Mesothelial cell of epicardium (in vitro differentiated cells): ENCODE measurements around the gene KLK10. TPM values are rescaled to one million over a fixed set of nuclear protein-coding genes. Genes with fewer than 3 reads are reported as not detected.

Experiments used
- DNase-seq, 2 experiments: peaks; one replicate each; pipeline ENCODE4 v3.0.0; 2021; ENCODE audit warnings: low spot score in 2 of 2; ENCODE audit not compliant: unreplicated experiment in 2 of 2
- H3K27ac Mint-ChIP-seq: 2 replicates; pipeline ENCODE4 v1.8.0; 2021; ENCODE audit warnings: mixed read lengths
- H3K27me3 Mint-ChIP-seq: 2 replicates; pipeline ENCODE4 v1.8.0; 2021; ENCODE audit warnings: low read depth, mixed read lengths
- H3K36me3 Mint-ChIP-seq: 2 replicates; pipeline ENCODE4 v1.8.0; 2021; ENCODE audit warnings: mixed read lengths
- H3K4me1 Mint-ChIP-seq: 2 replicates; pipeline ENCODE4 v1.8.0; 2021; ENCODE audit warnings: mixed read lengths
- H3K4me3 Mint-ChIP-seq: 2 replicates; pipeline ENCODE4 v1.8.0; 2021; ENCODE audit warnings: mild to moderate bottlenecking, moderate library complexity, mixed read lengths
- H3K9me3 Mint-ChIP-seq: 2 replicates; pipeline ENCODE4 v1.8.0; 2021; ENCODE audit warnings: mixed read lengths
- total RNA-seq: library from RNA; stranded (reverse); gene quantifications from 3 replicates; pipeline ENCODE4 v1.2.1, GENCODE V29; 2021
- TF ChIP-seq, protein P1 (sequence below): fragments of 200-600 bp; sonication (generic); IDR thresholded peaks from one replicate; pipeline ENCODE4 v1.5.0; 2021; ENCODE audit warnings: antibody characterized with exemption; ENCODE audit not compliant: unreplicated experiment

The KLK10 gene
- total RNA-seq, 1 donor from 2014 or later = 2.1 TPM

DNA sequence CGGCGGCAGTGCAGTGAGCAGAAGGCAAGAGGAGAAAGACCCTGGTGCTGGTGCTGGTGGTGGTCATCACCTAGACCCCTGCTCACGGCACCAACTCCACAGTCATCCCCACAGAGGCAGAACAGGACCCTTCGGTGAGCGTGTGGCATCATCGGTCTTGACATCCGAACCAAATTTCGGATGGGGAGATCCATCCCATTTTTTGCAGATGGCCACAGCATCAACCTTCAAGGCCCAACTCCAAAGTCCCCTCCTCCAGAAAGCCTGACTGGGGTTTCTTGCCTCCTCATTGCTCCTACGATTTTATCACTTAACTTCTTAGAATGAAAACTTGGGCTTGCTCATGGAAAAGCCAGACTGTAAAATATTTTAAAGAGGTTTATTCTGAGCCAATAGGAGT is 24.0 kb upstream of the KLK10 start:
- H3K9me3 Mint-ChIP-seq = no peaks in the 10 kb centered on the region
- peaks cover 22% of the 10 kb centered on the region for H3K27me3 Mint-ChIP-seq
- no peak overlapping the region for H3K27ac Mint-ChIP-seq
- DNase-seq = no peak
- no peaks in the 10 kb centered on the region for H3K4me1 Mint-ChIP-seq
- H3K4me3 Mint-ChIP-seq = no peak overlapping the region
- no peaks in the 10 kb centered on the region for H3K36me3 Mint-ChIP-seq
- TF ChIP-seq, protein P1, sequence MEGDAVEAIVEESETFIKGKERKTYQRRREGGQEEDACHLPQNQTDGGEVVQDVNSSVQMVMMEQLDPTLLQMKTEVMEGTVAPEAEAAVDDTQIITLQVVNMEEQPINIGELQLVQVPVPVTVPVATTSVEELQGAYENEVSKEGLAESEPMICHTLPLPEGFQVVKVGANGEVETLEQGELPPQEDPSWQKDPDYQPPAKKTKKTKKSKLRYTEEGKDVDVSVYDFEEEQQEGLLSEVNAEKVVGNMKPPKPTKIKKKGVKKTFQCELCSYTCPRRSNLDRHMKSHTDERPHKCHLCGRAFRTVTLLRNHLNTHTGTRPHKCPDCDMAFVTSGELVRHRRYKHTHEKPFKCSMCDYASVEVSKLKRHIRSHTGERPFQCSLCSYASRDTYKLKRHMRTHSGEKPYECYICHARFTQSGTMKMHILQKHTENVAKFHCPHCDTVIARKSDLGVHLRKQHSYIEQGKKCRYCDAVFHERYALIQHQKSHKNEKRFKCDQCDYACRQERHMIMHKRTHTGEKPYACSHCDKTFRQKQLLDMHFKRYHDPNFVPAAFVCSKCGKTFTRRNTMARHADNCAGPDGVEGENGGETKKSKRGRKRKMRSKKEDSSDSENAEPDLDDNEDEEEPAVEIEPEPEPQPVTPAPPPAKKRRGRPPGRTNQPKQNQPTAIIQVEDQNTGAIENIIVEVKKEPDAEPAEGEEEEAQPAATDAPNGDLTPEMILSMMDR = no peak

DNA sequence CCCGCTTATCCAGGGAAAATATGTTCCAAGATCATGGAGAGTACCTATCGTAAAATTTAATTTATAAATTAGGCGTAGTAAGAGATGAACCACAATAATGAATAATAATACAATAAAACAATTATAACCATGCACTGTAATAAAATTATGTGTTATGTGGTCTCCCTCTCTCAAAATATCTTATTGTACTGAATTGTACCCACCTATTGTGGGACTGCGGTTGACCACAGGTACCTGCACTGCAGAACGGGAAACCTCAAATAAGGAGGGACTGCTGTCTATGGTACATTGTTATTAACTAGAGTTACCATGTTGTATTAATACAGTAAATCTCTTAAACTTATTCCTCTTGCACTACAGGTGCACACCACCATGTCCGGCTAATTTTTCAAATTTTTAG is 20.6 kb upstream of the KLK10 start:
- TF ChIP-seq, protein P1 = no peak
- no peaks in the 10 kb centered on the region for H3K36me3 Mint-ChIP-seq

DNA sequence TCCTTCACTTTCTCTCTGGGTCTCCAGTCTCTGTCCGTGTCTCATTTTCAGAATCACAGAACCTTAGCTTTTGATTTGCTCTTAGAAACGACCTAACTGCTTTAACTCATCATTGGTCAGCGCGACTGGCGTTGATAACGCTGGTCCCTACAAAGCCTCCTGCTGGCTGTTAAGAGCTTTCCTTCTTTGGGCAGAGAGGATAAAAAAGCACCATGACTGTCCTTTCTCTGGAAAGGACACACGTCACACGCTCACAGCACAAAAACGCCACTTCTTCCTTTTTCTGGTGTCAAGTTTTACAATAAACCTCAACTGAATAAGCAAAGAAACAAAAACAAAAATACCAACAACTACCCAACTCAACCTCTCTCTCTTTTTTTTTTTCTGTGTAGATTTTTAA is 17.0 kb upstream of the KLK10 start:
- no peak overlapping the region for H3K4me3 Mint-ChIP-seq
- H3K9me3 Mint-ChIP-seq = no peaks in the 10 kb centered on the region
- no peaks in the 10 kb centered on the region for H3K36me3 Mint-ChIP-seq
- TF ChIP-seq, protein P1 = no peak
- H3K4me1 Mint-ChIP-seq = no peaks in the 10 kb centered on the region
- DNase-seq = no peak
- no peak overlapping the region for H3K27ac Mint-ChIP-seq
- H3K27me3 Mint-ChIP-seq = peaks cover 24% of the 10 kb centered on the region

More for the DNA sequence above, 20.6 kb upstream of the KLK10 start:
- Mint-ChIP-seq H3K27ac (no peak overlapping the region), H3K4me1 (no peaks in the 10 kb centered on the region), H3K27me3 (peaks cover 14% of the 10 kb centered on the region), H3K9me3 (no peaks in the 10 kb centered on the region), H3K4me3 (no peak overlapping the region)
- no peak for DNase-seq

DNA sequence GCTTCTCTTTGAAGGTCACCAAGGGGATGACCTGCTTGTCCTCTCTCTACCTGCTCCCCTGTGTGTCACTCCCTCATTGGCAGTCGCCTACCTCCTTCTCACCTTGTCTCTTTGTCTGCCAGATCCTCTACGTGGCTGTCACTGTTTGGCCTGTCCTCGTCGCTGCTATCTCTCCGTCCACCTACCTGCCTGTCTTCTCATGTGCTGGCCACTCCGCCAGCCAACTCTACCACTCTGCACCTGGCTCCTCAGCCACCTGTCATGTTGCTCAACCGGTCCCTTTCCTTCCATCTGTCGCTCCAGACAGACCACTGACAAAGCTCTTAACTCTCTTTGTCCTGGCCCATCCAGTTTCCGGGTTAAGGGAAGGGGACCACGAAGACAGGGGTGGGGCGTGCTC is 15.2 kb upstream of the KLK10 start, which contains the start of gene KLK12:
Gene KLK12, minus strand, starts transcription at position 299 of the 400 bp plus-strand sequence. CDS start 381 bp downstream, outside the sequence.
- Mint-ChIP-seq H3K4me1 (no peaks in the 10 kb centered on the region), H3K36me3 (no peaks in the 10 kb centered on the region), H3K27ac (no peak within 1 kb of the TSS), H3K4me3 (no peak within 1 kb of the TSS), H3K27me3 (peaks cover 24% of the 10 kb centered on the region), H3K9me3 (no peaks in the 10 kb centered on the region)
- no peak for DNase-seq
- TF ChIP-seq, protein P1 = no peak

DNA sequence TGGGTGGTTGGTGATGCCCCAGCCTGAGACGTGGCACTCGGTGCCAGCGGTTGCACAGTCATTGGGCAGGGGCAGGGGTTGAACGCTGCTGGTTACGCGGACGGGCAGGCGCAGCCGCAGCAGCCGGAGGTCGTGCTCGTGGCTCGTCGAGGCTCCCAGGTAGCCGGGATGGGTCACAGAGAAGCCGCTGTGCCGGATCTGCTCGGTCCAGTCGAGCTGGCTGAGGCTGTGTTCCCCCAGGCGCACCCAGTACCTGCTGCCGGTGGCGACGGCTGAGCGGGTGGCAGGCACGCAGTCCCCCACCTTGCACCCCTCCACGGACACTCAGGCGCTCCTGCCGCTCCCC is 12.3 kb upstream of the KLK10 start:
- Mint-ChIP-seq H3K4me3 (no peak overlapping the region), H3K9me3 (no peaks in the 10 kb centered on the region), H3K27me3 (peaks cover 34% of the 10 kb centered on the region), H3K27ac (no peak overlapping the region), H3K4me1 (peaks cover 3% of the 10 kb centered on the region), H3K36me3 (no peaks in the 10 kb centered on the region)
- TF ChIP-seq, protein P1 = no peak
- DNase-seq = no peak
